Urinary bladder (tissue), 4 donors: ENCODE results near the gene STRAP. TPM values are rescaled to one million over a fixed set of nuclear protein-coding genes. Genes with fewer than 3 reads are reported as not detected.

Source experiments
- DNase-seq: peaks from one replicate; pipeline ENCODE4 v3.0.0-alpha.2; 2015; ENCODE audit errors: extremely low spot score
- H3K27ac ChIP-seq: one replicate; pipeline ENCODE4 v1.5.1; 2013; ENCODE audit warnings: low read depth, mild to moderate bottlenecking, moderate library complexity
- H3K36me3 ChIP-seq: one replicate; pipeline ENCODE4 v1.6.1; 2013; ENCODE audit warnings: mild to moderate bottlenecking, moderate library complexity; ENCODE audit not compliant: insufficient read depth
- H3K4me1 ChIP-seq: one replicate; pipeline ENCODE4 v1.6.1; 2013; ENCODE audit warnings: mild to moderate bottlenecking, moderate library complexity; ENCODE audit not compliant: insufficient read depth
- H3K4me3 ChIP-seq: one replicate; pipeline ENCODE4 v1.5.1; 2013; ENCODE audit warnings: low read depth, low read length
- WGBS: extraction: QIAGEN DNeasy Blood & Tissue Kit; methylation state at CpG from one replicate; pipeline ENCODE4 v1.1.7; 2013; 5-methylcytosine and 5-hydroxymethylcytosine counted together
- polyA plus RNA-seq: library from polyadenylated mRNA; stranded (reverse); fragments of 200-250 nt; gene quantifications from one replicate; pipeline ENCODE4 v1.2.3, GENCODE V29; 2013
- total RNA-seq: library from RNA; depleted of rRNA; stranded (reverse); fragments of >200 nt; gene quantifications from one replicate; pipeline ENCODE4 v1.2.3, GENCODE V29; 2014
- donor health status: healthy with polysubstance abuse.
- donor health status: healthy.

Gene STRAP
- 62.3 TPM for total RNA-seq
- 80.7 TPM for polyA plus RNA-seq

- peak within 1 kb of the TSS; percentile 81 for H3K4me3 ChIP-seq
- peak; percentile 93 for DNase-seq
- H3K36me3 ChIP-seq = no peaks in the 10 kb centered on the region
- WGBS = under 1% methylated on average over 63 of the region's 63 CpGs
- H3K27ac ChIP-seq = peak within 1 kb of the TSS; percentile 99
- peaks cover 2% of the 10 kb centered on the region for H3K4me1 ChIP-seq
Measured at GRCh38 chr12:15882118-15882971, at the start of gene STRAP. Gene STRAP, plus strand, starts transcription at chr12:15882387. Its CDS starts 321 bp downstream, at chr12:15882708.

- DNase-seq = no peak
- 72% methylated on average over 4 of the region's 4 CpGs for WGBS
- H3K27ac ChIP-seq = no peak overlapping the region
- no peaks in the 10 kb centered on the region for H3K4me1 ChIP-seq
- no peak overlapping the region for H3K4me3 ChIP-seq
- no peaks in the 10 kb centered on the region for H3K36me3 ChIP-seq
Measured at GRCh38 chr12:15834575-15834974, 47.6 kb upstream of the STRAP start.

- DNase-seq = no peak
- Histone ChIP-seq H3K4me3 (no peak overlapping the region), H3K27ac (no peak overlapping the region), H3K36me3 (no peaks in the 10 kb centered on the region), H3K4me1 (no peaks in the 10 kb centered on the region)
- 48% methylated on average over 5 of the region's 5 CpGs for WGBS
Measured at GRCh38 chr12:15837141-15837790, 44.9 kb upstream of the STRAP start.

GRCh38 chr12:15839041-15839440 lies 43.1 kb upstream of the STRAP start:
- 70% methylated on average over 2 of the region's 2 CpGs for WGBS
- Histone ChIP-seq H3K4me3 (no peak overlapping the region), H3K4me1 (no peaks in the 10 kb centered on the region), H3K36me3 (no peaks in the 10 kb centered on the region), H3K27ac (no peak overlapping the region)
- no peak for DNase-seq

GRCh38 chr12:15839682-15840081 lies 42.5 kb upstream of the STRAP start:
- H3K4me1 ChIP-seq = no peaks in the 10 kb centered on the region
- H3K27ac ChIP-seq = no peak overlapping the region
- DNase-seq = no peak
- no peaks in the 10 kb centered on the region for H3K36me3 ChIP-seq
- H3K4me3 ChIP-seq = no peak overlapping the region

GRCh38 chr12:15842108-15842507 lies 40.1 kb upstream of the STRAP start:
- no peaks in the 10 kb centered on the region for H3K4me1 ChIP-seq
- DNase-seq = no peak
- H3K4me3 ChIP-seq = no peak overlapping the region
- 79% methylated on average over 3 of the region's 3 CpGs for WGBS
- no peaks in the 10 kb centered on the region for H3K36me3 ChIP-seq
- no peak overlapping the region for H3K27ac ChIP-seq

- H3K27ac ChIP-seq = no peak overlapping the region
- 31% methylated on average over 2 of the region's 2 CpGs for WGBS
- no peaks in the 10 kb centered on the region for H3K4me1 ChIP-seq
- peak; percentile 35 for DNase-seq
- H3K36me3 ChIP-seq = no peaks in the 10 kb centered on the region
- H3K4me3 ChIP-seq = no peak overlapping the region
Measured at GRCh38 chr12:15846887-15847286, 35.3 kb upstream of the STRAP start.

GRCh38 chr12:15848606-15849005 lies 33.6 kb upstream of the STRAP start:
- no peak overlapping the region for H3K4me3 ChIP-seq
- 97% methylated on average over 1 of the region's 1 CpG for WGBS
- H3K4me1 ChIP-seq = no peaks in the 10 kb centered on the region
- DNase-seq = no peak
- no peaks in the 10 kb centered on the region for H3K36me3 ChIP-seq
- no peak overlapping the region for H3K27ac ChIP-seq

GRCh38 chr12:15851045-15851620 lies 31.1 kb upstream of the STRAP start:
- 70% methylated on average over 3 of the region's 3 CpGs for WGBS
- Histone ChIP-seq H3K4me3 (no peak overlapping the region), H3K36me3 (no peaks in the 10 kb centered on the region), H3K27ac (no peak overlapping the region), H3K4me1 (no peaks in the 10 kb centered on the region)
- no peak for DNase-seq

GRCh38 chr12:15851919-15852318 lies 30.3 kb upstream of the STRAP start:
- no peak for DNase-seq
- 89% methylated on average over 3 of the region's 3 CpGs for WGBS
- Histone ChIP-seq H3K36me3 (no peaks in the 10 kb centered on the region), H3K4me1 (no peaks in the 10 kb centered on the region), H3K27ac (no peak overlapping the region), H3K4me3 (no peak overlapping the region)

- H3K36me3 ChIP-seq = no peaks in the 10 kb centered on the region
- 92% methylated on average over 5 of the region's 5 CpGs for WGBS
- no peak overlapping the region for H3K27ac ChIP-seq
- no peaks in the 10 kb centered on the region for H3K4me1 ChIP-seq
- H3K4me3 ChIP-seq = no peak overlapping the region
- no peak for DNase-seq
Measured at GRCh38 chr12:15852383-15852782, 29.8 kb upstream of the STRAP start.

- no peaks in the 10 kb centered on the region for H3K36me3 ChIP-seq
- 91% methylated on average over 4 of the region's 4 CpGs for WGBS
- H3K4me1 ChIP-seq = no peaks in the 10 kb centered on the region
- DNase-seq = no peak
- no peak overlapping the region for H3K27ac ChIP-seq
- no peak overlapping the region for H3K4me3 ChIP-seq
Measured at GRCh38 chr12:15853877-15854276, 28.3 kb upstream of the STRAP start.

- no peak overlapping the region for H3K27ac ChIP-seq
- H3K36me3 ChIP-seq = no peaks in the 10 kb centered on the region
- H3K4me1 ChIP-seq = no peaks in the 10 kb centered on the region
- 95% methylated on average over 1 of the region's 1 CpG for WGBS
- DNase-seq = no peak
- H3K4me3 ChIP-seq = no peak overlapping the region
Measured at GRCh38 chr12:15854916-15855315, 27.3 kb upstream of the STRAP start.

GRCh38 chr12:15855646-15856045 lies 26.5 kb upstream of the STRAP start:
- H3K4me3 ChIP-seq = no peak overlapping the region
- DNase-seq = no peak
- H3K36me3 ChIP-seq = no peaks in the 10 kb centered on the region
- no peak overlapping the region for H3K27ac ChIP-seq
- no peaks in the 10 kb centered on the region for H3K4me1 ChIP-seq
- 74% methylated on average over 1 of the region's 1 CpG for WGBS
